Neural cell (in vitro differentiated cells): ENCODE data around the gene ADAMTS17.

Source experiments
- EP300 ChIP-seq: fragments of 450-650 bp; conservative IDR thresholded peaks from 2 replicates; pipeline ENCODE4 v1.6.1; 2014; ENCODE audit warnings: antibody characterized with exemption, mild to moderate bottlenecking, moderate library complexity; ENCODE audit not compliant: poor library complexity, severe bottlenecking
- EZH2 ChIP-seq: fragments of 200-600, 300-800 bp; shearing (Covaris generic), sonication (generic); IDR thresholded peaks from 2 replicates; pipeline ENCODE4 v1.6.1; 2014; ENCODE audit warnings: antibody characterized with exemption, low read length, borderline replicate concordance, mild to moderate bottlenecking; ENCODE audit not compliant: insufficient read depth, poor library complexity, severe bottlenecking
- POLR2AphosphoS5 ChIP-seq: IDR thresholded peaks from 2 replicates; pipeline ENCODE4 v1.6.1; 2012
- SMC3 ChIP-seq: fragments of 450-650 bp; conservative IDR thresholded peaks from 2 replicates; pipeline ENCODE4 v1.6.1; 2014; ENCODE audit warnings: antibody characterized with exemption, mild to moderate bottlenecking, moderate library complexity; ENCODE audit not compliant: poor library complexity
- TAF1 ChIP-seq: IDR thresholded peaks from 2 replicates; pipeline ENCODE4 v1.6.1; 2012; ENCODE audit warnings: low read depth
- TF ChIP-seq, protein P1 (sequence below): fragments of 450-650 bp; IDR thresholded peaks from 2 replicates; pipeline ENCODE4 v1.5.1; 2014; ENCODE audit warnings: antibody characterized with exemption, mild to moderate bottlenecking, moderate library complexity; ENCODE audit not compliant: poor library complexity, severe bottlenecking
- TF ChIP-seq, protein P2 (sequence below): IDR thresholded peaks from 2 replicates; pipeline ENCODE4 v1.6.1; 2012; ENCODE audit warnings: borderline replicate concordance

DNA sequence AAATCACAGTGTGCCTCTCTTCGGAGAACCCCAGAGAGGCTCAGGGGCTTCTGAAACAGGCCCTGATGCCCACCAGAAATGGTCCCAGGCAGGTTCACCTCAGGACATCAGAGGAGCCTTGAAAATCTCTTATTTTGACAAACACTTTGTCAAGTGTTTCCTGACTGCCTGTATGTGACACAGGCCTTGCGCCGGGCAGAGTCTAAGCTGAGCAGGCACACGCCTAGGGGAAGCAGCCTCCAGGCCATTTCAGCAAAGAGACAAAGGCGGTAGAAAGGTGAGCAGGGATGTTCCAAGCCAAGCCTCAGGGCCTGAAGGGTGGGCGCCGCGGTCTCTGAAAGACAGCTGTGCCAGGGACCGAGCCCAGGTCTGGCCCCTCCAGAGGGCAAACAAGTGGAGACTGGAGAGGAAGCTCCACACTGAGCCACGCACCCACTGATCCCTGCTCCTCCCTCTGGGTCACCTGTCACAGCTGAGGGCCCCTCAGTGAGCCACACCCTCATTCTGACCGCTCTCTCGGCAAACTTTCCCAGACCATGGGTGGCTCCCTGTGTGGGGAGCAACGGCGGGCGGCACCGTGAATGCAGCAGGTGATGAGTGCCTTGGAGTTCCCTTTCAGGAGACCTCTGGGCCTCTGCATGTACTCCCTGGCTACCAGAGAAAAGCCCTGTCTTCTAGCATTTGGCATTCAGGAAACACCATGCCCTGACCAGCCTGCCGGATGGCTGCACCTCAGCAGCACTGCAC, 136.1 kb downstream of the ADAMTS17 start:
- TF ChIP-seq POLR2AphosphoS5: no peak
- TF ChIP-seq, protein P1, sequence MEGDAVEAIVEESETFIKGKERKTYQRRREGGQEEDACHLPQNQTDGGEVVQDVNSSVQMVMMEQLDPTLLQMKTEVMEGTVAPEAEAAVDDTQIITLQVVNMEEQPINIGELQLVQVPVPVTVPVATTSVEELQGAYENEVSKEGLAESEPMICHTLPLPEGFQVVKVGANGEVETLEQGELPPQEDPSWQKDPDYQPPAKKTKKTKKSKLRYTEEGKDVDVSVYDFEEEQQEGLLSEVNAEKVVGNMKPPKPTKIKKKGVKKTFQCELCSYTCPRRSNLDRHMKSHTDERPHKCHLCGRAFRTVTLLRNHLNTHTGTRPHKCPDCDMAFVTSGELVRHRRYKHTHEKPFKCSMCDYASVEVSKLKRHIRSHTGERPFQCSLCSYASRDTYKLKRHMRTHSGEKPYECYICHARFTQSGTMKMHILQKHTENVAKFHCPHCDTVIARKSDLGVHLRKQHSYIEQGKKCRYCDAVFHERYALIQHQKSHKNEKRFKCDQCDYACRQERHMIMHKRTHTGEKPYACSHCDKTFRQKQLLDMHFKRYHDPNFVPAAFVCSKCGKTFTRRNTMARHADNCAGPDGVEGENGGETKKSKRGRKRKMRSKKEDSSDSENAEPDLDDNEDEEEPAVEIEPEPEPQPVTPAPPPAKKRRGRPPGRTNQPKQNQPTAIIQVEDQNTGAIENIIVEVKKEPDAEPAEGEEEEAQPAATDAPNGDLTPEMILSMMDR: no peak
- TF ChIP-seq, protein P2, sequence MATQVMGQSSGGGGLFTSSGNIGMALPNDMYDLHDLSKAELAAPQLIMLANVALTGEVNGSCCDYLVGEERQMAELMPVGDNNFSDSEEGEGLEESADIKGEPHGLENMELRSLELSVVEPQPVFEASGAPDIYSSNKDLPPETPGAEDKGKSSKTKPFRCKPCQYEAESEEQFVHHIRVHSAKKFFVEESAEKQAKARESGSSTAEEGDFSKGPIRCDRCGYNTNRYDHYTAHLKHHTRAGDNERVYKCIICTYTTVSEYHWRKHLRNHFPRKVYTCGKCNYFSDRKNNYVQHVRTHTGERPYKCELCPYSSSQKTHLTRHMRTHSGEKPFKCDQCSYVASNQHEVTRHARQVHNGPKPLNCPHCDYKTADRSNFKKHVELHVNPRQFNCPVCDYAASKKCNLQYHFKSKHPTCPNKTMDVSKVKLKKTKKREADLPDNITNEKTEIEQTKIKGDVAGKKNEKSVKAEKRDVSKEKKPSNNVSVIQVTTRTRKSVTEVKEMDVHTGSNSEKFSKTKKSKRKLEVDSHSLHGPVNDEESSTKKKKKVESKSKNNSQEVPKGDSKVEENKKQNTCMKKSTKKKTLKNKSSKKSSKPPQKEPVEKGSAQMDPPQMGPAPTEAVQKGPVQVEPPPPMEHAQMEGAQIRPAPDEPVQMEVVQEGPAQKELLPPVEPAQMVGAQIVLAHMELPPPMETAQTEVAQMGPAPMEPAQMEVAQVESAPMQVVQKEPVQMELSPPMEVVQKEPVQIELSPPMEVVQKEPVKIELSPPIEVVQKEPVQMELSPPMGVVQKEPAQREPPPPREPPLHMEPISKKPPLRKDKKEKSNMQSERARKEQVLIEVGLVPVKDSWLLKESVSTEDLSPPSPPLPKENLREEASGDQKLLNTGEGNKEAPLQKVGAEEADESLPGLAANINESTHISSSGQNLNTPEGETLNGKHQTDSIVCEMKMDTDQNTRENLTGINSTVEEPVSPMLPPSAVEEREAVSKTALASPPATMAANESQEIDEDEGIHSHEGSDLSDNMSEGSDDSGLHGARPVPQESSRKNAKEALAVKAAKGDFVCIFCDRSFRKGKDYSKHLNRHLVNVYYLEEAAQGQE: no peak
- no peak for TF ChIP-seq EZH2
- TF ChIP-seq EP300: no peak
- TF ChIP-seq TAF1: no peak
- no peak for TF ChIP-seq SMC3
